Neural progenitor cell (in vitro differentiated cells): ENCODE results near the gene PSMC3. TPM values are rescaled to one million over a fixed set of nuclear protein-coding genes. Genes with fewer than 3 reads are reported as not detected.
A peak's percentile ranks its signal among the peaks of the same experiment; 100 is the strongest.

ENCODE experiments used
- DNase-seq: peaks from one replicate; pipeline ENCODE4 v3.0.0-alpha.2; 2016; ENCODE audit warnings: low spot score
- H2AFZ ChIP-seq: fragments of 200-600 bp; sonication (generic); replicated peaks from 2 replicates; pipeline ENCODE4 v1.6.1; 2016; ENCODE audit warnings: antibody characterized with exemption
- H3F3A ChIP-seq: fragments of 200-600 bp; sonication (generic); 2 replicates; pipeline ENCODE4 v1.6.1; 2016; ENCODE audit warnings: antibody characterized with exemption, low read depth
- H3K27ac ChIP-seq: fragments of 200-600 bp; sonication (generic); 2 replicates; pipeline ENCODE4 v1.5.1; 2016; ENCODE audit warnings: mild to moderate bottlenecking
- H3K27me3 ChIP-seq: fragments of 200-600 bp; sonication (generic); 2 replicates; pipeline ENCODE4 v1.6.1; 2016; ENCODE audit warnings: mild to moderate bottlenecking, moderate library complexity
- H3K36me3 ChIP-seq: fragments of 200-600 bp; sonication (generic); 2 replicates; pipeline ENCODE4 v1.5.1; 2016
- H3K4me1 ChIP-seq: fragments of 200-600 bp; sonication (generic); 2 replicates; pipeline ENCODE4 v1.6.1; 2016; ENCODE audit warnings: mixed run types
- H3K4me2 ChIP-seq: fragments of 200-600 bp; sonication (generic); 2 replicates; pipeline ENCODE4 v1.6.1; 2016
- H3K4me3 ChIP-seq: fragments of 200-600 bp; sonication (generic); 2 replicates; pipeline ENCODE4 v1.5.1; 2016
- H3K79me2 ChIP-seq: fragments of 200-600 bp; sonication (generic); 2 replicates; pipeline ENCODE4 v1.6.1; 2016; ENCODE audit warnings: low read depth
- H3K9ac ChIP-seq: fragments of 200-600 bp; sonication (generic); 2 replicates; pipeline ENCODE4 v1.6.1; 2016
- H3K9me3 ChIP-seq: fragments of 200-600 bp; sonication (generic); 2 replicates; pipeline ENCODE4 v1.5.1; 2016; ENCODE audit warnings: low read depth
- H4K20me1 ChIP-seq: fragments of 200-600 bp; sonication (generic); 2 replicates; pipeline ENCODE4 v1.6.1; 2016; ENCODE audit warnings: low read depth
- H3K27ac Mint-ChIP-seq: 3 replicates; pipeline ENCODE4 v1.8.0; 2021; ENCODE audit warnings: mixed read lengths
- H3K27me3 Mint-ChIP-seq: 2 replicates; pipeline ENCODE4 v1.8.0; 2022; ENCODE audit warnings: low read depth, mild to moderate bottlenecking, inconsistent platforms, moderate library complexity, mixed read lengths; ENCODE audit not compliant: insufficient read depth
- H3K36me3 Mint-ChIP-seq: 3 replicates; pipeline ENCODE4 v1.8.0; 2021; ENCODE audit warnings: mixed read lengths
- H3K4me1 Mint-ChIP-seq: 3 replicates; pipeline ENCODE4 v1.8.0; 2021; ENCODE audit warnings: mixed read lengths
- H3K4me3 Mint-ChIP-seq: 3 replicates; pipeline ENCODE4 v1.8.0; 2021; ENCODE audit warnings: mild to moderate bottlenecking, moderate library complexity, mixed read lengths
- H3K9me3 Mint-ChIP-seq: 3 replicates; pipeline ENCODE4 v1.8.0; 2020; ENCODE audit warnings: mixed read lengths
- EZH2 ChIP-seq: fragments of 200-600 bp; sonication (generic); IDR thresholded peaks from 2 replicates; pipeline ENCODE4 v1.6.1; 2017; ENCODE audit warnings: antibody characterized with exemption, mild to moderate bottlenecking, moderate library complexity
- EZH2phosphoT487 ChIP-seq: fragments of 200-600 bp; sonication (generic); IDR thresholded peaks from 2 replicates; pipeline ENCODE4 v1.6.1; 2017; ENCODE audit warnings: antibody characterized with exemption
- total RNA-seq: library from RNA; depleted of rRNA; stranded (reverse); fragments of >200 nt; gene quantifications from 2 replicates; pipeline ENCODE4 v1.2.3, GENCODE V29; 2015; ENCODE audit warnings: low replicate concordance
- TF ChIP-seq, protein P1 (sequence below): fragments of 200-600 bp; sonication (generic); IDR thresholded peaks from 2 replicates; pipeline ENCODE4 v1.5.1; 2017; ENCODE audit warnings: antibody characterized with exemption, mild to moderate bottlenecking

PSMC3 gene
- total RNA-seq, 1 donor from 2014 or later = 175 TPM

DNA sequence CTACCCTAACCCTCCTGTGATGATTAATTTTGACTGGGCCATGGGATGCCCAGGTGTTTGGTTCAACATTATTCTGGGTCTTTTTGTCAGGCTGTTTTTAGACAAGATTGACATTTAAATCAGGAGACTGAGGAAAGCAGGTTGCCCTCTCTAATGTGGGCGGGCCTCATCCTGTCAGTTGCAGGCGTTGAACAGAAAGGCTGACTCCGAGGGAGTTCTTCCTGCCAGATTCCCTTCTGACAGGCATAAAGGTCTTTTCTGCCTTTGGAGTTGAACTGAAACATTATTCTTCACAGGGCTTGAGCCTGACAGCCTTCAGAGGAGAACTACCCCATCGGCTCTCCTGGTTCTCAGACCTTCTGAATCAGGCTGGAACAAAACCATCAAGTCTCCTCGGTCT lies 4.3 kb upstream of the PSMC3 start:
- Mint-ChIP-seq H3K4me1 (peaks cover 9% of the 10 kb centered on the region), H3K27ac (no peak overlapping the region), H3K9me3 (no peaks in the 10 kb centered on the region), H3K36me3 (no peaks in the 10 kb centered on the region), H3K4me3 (no peak overlapping the region), H3K27me3 (peaks cover 2% of the 10 kb centered on the region)
- TF ChIP-seq EZH2phosphoT487 = no peak
- TF ChIP-seq EZH2 = no peak
- TF ChIP-seq, protein P1, sequence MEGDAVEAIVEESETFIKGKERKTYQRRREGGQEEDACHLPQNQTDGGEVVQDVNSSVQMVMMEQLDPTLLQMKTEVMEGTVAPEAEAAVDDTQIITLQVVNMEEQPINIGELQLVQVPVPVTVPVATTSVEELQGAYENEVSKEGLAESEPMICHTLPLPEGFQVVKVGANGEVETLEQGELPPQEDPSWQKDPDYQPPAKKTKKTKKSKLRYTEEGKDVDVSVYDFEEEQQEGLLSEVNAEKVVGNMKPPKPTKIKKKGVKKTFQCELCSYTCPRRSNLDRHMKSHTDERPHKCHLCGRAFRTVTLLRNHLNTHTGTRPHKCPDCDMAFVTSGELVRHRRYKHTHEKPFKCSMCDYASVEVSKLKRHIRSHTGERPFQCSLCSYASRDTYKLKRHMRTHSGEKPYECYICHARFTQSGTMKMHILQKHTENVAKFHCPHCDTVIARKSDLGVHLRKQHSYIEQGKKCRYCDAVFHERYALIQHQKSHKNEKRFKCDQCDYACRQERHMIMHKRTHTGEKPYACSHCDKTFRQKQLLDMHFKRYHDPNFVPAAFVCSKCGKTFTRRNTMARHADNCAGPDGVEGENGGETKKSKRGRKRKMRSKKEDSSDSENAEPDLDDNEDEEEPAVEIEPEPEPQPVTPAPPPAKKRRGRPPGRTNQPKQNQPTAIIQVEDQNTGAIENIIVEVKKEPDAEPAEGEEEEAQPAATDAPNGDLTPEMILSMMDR = no peak
- H3K79me2 ChIP-seq = peaks cover 5% of the 10 kb centered on the region
- H3F3A ChIP-seq = peaks cover 8% of the 10 kb centered on the region
- H3K27me3 ChIP-seq = no peaks in the 10 kb centered on the region
- no peak for DNase-seq
- no peak overlapping the region for H2AFZ ChIP-seq
- H3K36me3 ChIP-seq = no peaks in the 10 kb centered on the region
- H4K20me1 ChIP-seq = no peaks in the 10 kb centered on the region
- H3K4me2 ChIP-seq = no peak overlapping the region
- no peaks in the 10 kb centered on the region for H3K4me1 ChIP-seq
- no peak overlapping the region for H3K9ac ChIP-seq
- no peak overlapping the region for H3K4me3 ChIP-seq
- H3K9me3 ChIP-seq = no peaks in the 10 kb centered on the region
- no peak overlapping the region for H3K27ac ChIP-seq

DNA sequence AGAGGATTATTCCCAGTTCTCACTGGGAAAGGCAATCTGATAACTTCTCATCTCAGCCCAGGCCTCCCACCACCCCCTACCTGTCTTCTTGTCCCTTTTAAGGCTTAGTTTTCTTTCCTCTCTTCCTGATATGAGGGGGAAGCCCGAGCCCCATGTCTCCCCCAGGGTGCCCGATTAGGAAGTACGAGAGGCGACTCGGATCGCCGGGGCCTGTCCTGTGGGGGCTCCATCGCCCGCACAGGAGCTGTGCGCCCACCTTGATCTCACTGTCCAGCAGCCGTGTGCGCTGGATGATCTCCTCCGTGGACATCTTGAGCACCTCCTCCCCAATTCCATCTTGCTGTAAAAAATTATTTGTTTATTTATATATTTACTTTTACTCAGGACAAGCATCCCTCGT lies 628 bp downstream of the PSMC3 start:
- peak overlapping the region; percentile 98 for H3K4me2 ChIP-seq
- peak overlapping the region; percentile 100 for H3K4me3 Mint-ChIP-seq
- DNase-seq = peak; percentile 29
- H3K79me2 ChIP-seq = peaks cover 20% of the 10 kb centered on the region
- H2AFZ ChIP-seq = peak overlapping the region; percentile 99
- peak overlapping the region; percentile 100 for H3K27ac Mint-ChIP-seq
- no peaks in the 10 kb centered on the region for H3K9me3 Mint-ChIP-seq
- H3K27ac ChIP-seq = no peak overlapping the region
- no peaks in the 10 kb centered on the region for H3K27me3 ChIP-seq
- no peaks in the 10 kb centered on the region for H4K20me1 ChIP-seq
- H3K36me3 Mint-ChIP-seq = peaks cover 19% of the 10 kb centered on the region
- no peaks in the 10 kb centered on the region for H3K9me3 ChIP-seq
- peaks cover 8% of the 10 kb centered on the region for H3F3A ChIP-seq
- H3K4me1 ChIP-seq = peaks cover 5% of the 10 kb centered on the region
- no peaks in the 10 kb centered on the region for H3K36me3 ChIP-seq
- peaks cover 20% of the 10 kb centered on the region for H3K4me1 Mint-ChIP-seq
- TF ChIP-seq EZH2 (no peak), EZH2phosphoT487 (no peak)
- TF ChIP-seq, protein P1 = no peak
- peak overlapping the region; percentile 71 for H3K4me3 ChIP-seq
- H3K27me3 Mint-ChIP-seq = peaks cover 4% of the 10 kb centered on the region
- peak overlapping the region; percentile 96 for H3K9ac ChIP-seq

DNA sequence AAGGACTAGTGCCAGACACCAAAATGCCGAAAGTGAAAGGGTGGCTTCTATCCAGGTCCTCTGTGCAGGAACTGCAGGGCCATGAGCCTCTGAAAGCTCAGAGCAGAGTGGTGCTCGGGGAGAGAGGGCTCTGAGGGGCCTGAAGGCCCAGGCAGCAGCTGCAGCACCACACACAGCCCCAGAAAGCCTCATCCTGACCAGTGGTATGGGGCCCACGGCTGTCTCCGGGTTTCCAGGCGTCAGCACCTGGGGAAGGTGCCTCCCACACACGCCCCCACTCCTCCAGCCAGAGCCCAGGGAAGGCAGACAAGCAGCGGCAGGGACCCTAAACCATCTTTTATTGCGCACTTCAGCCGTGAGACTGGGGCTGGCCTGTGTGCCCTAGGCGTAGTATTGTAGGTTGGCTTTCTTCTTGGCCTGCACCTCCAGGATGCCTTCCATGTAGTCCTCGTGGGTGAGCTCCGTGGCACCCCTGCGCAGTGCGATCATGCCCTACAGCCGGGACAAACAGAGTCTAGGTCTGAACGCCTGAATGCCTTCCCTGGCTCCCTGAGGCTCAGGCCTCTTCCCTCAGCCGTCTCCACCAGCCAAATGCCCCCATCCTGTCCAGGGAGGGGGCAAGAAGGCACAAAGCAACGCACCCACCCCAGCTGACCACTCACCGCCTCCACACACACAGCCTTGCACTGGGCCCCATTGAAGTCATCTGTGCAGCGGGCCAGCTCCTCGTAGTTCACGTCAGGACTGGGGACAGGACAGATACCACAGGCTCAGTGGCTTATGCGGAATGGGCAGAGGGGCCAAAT lies 7.6 kb downstream of the PSMC3 start:
- peaks cover 33% of the 10 kb centered on the region for H3K36me3 Mint-ChIP-seq

More for the DNA sequence above, 7.6 kb downstream of the PSMC3 start:
- peak; percentile 0 for DNase-seq
- no peaks in the 10 kb centered on the region for H4K20me1 ChIP-seq
- TF ChIP-seq EZH2phosphoT487 (no peak), EZH2 (no peak)
- TF ChIP-seq, protein P1 = no peak
- no peak overlapping the region for H3K27ac ChIP-seq
- Mint-ChIP-seq H3K27me3 (peaks cover 5% of the 10 kb centered on the region), H3K27ac (no peak overlapping the region), H3K4me1 (peaks cover 9% of the 10 kb centered on the region), H3K4me3 (no peak overlapping the region), H3K9me3 (no peaks in the 10 kb centered on the region)
- no peaks in the 10 kb centered on the region for H3K36me3 ChIP-seq
- no peak overlapping the region for H3K4me2 ChIP-seq
- H3K27me3 ChIP-seq = no peaks in the 10 kb centered on the region
- H3K4me1 ChIP-seq = no peaks in the 10 kb centered on the region
- H3K79me2 ChIP-seq = no peaks in the 10 kb centered on the region
- no peak overlapping the region for H2AFZ ChIP-seq
- no peak overlapping the region for H3K9ac ChIP-seq
- no peaks in the 10 kb centered on the region for H3F3A ChIP-seq
- H3K4me3 ChIP-seq = no peak overlapping the region
- H3K9me3 ChIP-seq = no peaks in the 10 kb centered on the region
